Stimulated activated CD8-positive, alpha-beta memory T cell treated with anti-CD3 and anti-CD28 coated beads, Interleukin-4, amount 100 ng/mL, for 48 hours (primary cell): ENCODE data around the gene DR1.
A peak's percentile ranks its signal among the peaks of the same experiment; 100 is the strongest.
"Not testable (repeated sequence)": the region's sequence is repeated elsewhere in the genome, so short reads cannot be mapped to it uniquely, and the experiment has no call there.

ENCODE experiments used
- DNase-seq: peaks from one replicate; pipeline ENCODE4 v3.0.0-alpha.2; 2020

DR1 gene

DNA sequence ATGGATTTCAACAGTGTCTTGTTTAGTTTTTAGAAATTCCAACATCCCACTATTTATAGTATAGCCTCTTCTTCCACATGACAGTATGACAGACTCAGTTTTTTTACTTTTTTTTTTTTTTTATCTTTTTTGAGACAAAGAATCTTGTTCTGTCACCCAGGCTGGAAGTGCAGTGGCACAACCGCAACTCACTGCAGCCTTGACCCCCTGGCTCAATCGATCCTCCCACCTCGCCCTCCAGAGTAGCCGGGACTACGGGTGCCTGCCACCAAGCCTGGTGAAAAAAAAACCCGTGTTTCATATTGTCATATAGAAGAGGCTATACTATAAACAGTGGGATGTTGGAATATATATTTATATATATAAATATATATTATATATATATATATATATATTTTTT is 1.2 kb upstream of the DR1 start:
- no peak for DNase-seq

DNA sequence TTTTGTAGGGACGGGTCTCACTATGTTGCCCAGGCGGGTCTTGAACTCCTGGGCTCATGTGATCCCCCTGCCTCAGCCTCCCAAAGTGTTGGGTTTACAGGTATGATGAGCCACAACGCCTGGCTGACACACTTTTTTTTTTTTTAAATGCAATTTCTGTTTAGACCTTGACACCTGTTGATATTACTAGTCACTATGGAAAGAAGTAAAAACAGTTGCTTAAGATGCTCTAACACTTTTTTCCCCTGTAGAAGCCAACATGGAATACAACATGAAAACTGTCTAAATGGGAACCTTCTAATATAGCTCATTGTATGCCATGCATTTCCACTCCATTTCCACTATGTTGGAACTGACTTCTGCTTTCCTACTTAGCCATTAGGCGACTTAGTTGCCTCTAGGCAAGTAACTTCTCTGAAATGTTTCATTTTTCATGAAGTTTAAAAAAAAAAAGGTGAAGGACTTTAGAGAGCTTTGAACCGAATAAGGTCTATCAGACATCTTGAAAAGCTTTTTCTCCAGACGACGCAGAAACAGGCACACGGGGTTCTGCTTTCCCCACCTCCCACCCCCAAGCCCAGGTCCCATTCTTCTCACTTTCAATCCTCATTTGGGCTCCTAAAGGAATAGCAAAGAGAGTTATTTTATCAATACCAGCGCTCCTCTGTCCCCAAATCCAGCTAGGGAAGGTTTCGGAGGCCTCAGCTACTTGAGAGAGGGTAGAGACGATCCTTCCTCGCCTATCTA is 648 bp upstream of the DR1 start:
- no peak for DNase-seq

DNA sequence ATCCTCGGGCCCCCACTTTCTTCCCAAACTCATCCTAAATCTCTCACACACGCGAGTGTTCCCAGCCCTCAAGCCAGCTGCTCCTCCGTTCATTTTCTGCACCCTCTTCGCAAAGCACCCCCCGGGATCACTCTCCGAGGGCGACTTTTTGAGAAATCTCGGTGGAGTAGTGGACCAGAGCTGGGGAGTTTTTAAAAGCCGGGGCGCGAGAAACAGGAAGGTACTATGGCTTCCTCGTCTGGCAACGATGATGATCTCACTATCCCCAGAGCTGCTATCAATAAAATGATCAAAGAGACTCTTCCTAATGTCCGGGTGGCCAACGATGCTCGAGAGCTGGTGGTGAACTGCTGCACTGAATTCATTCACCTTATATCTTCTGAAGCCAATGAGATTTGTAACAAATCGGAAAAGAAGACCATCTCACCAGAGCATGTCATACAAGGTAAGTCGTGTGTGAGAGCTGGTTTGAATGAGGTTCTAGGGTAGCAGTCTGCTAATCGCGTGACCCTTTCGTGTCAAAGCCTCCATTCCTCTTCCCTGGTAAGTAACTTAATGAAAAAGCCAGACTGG is 800 bp downstream of the DR1 start:
- DNase-seq, result peak; percentile 56

GRCh38 chr1:93347334-93347899 is 1.7 kb downstream of the DR1 start:
- DNase-seq, result no peak

DNA sequence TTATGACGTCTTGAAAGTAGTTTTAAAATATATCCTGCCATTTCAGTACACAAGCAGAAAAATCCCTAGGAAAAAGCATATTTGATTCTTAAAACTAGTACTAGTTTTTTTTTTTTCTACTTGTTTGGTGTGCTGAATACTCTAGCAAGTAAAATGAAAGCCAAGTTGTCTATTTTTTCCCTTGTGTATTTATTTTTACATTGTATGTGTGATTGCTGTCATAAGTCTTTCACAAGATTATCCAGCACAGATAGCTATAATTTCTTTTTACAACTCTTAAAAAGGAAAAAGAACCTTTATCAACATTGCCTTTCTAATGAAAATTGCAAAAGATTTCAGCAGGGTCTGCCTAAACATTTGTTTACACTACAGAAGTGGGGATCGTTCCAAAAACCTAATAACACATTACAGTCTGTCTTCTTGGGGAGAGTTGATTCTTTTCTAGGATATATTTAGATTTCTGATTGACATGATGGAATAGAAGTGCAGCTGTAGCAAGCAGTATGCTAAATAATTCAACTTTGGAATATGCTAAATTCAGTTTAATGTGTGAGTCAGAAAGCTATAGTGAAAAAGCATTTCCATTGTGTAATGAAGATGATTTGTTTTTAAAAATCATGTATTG is 2.5 kb downstream of the DR1 start:
- DNase-seq, result no peak

DNA sequence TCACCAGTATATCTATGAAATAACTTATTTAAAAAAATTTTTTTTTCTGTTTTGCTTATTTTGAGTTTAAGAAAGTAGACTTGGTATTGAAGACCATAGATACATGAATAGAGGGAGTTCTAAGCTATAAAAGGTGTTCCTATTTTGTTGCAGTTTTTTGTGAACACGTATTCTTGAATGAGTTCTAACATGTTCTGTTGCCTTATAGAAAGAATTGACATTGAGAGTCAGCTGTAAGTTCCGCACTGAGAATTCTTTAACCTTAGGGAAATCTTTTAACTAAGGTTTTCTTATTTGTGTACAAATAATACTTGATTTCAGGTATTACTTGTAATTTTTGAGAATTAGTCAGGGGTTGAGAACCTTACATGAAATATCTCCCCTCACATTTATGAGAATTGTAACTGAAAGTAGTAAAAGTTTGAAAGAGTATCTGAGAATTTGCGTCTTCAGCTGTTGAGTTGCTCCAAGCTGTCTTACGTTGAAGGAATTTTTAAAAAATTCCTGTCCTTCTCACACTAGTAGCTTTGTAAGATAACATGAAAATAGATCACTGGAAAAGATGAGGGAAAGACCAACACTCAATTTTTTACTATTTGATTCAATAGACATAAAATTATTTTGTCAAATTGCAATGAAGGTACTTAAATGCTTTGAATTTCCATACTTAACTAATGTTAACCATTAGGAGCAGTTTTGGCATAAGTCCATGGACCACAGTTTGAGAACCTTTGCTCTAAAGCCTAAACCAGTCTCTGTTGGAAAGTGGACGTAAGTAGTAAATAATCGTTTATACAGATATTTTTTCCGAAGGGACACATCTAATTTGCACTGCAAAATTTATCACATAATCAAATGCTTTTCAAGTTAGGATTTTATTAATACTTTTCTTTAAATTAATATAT is 3.8 kb downstream of the DR1 start:
- no peak for DNase-seq

GRCh38 chr1:93350322-93350721 is 4.6 kb downstream of the DR1 start:
- no peak for DNase-seq

DNA sequence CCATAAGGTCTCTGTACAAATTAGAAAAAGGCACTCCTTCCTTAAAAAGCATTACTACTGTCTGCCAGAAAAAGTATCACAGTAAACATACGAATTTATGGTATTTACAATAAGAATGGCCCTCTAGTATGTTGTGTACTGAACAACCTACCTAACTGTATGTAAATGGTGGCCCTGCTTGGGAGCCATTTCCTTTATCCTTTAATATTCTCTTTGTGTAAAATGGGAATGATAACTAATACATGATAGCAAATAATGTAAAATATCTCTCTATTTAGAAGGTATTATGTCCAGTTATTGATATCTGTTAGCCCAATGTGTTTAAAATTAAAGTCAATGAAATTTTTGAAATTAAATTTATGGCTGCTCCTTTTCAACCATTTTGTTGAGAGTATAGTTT is 5.2 kb downstream of the DR1 start:
- no peak for DNase-seq

DNA sequence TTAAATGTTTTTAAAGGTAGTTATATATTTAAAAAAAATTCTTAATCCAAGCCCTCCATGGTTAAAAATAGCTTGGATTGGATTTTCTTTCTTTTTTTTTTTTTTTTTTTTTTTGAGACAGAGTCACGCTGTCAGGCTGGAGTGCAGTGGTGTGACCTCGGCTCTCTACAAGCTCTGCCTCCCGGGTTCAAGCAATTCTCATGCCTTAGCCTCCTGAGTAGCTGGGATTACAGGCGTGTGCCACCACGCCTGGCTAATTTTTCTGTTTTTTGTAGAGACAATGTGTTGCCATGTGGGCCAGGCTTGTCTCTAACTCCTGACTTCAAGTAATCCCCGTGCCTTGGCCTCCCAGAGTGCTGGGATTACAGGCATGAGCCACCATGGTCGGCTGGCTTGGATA is 5.6 kb downstream of the DR1 start:
- DNase-seq, result not testable (repeated sequence)

- DNase-seq, result no peak
Measured at GRCh38 chr1:93352376-93352775, 6.7 kb downstream of the DR1 start.

- DNase-seq, result no peak
Measured at GRCh38 chr1:93353286-93353685, 7.6 kb downstream of the DR1 start.

- DNase-seq, result no peak
Measured at GRCh38 chr1:93354749-93355148, 9.0 kb downstream of the DR1 start.

- no peak for DNase-seq
Measured at GRCh38 chr1:93357242-93357641, 11.5 kb downstream of the DR1 start.

- DNase-seq, result no peak
Measured at GRCh38 chr1:93358293-93358692, 12.6 kb downstream of the DR1 start.

DNA sequence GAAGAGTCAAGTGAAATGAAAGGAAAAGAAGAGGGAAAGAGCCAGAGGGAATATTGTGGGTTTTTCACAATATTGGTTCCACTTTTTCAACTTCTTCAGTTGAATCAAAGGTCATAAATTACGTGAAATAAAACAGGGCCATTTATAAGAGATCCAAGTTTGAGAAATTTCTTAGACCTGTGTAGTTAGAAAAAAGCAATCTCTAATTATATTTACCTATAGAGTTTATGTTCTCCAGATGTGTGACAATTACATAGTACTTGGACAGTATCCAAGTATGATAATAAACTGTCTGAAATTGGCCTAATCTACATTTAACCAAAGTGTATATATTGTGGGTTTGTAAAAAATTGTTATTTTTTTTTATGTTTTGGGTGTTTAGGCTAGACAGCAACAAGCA is 14.4 kb downstream of the DR1 start:
- no peak for DNase-seq

DNA sequence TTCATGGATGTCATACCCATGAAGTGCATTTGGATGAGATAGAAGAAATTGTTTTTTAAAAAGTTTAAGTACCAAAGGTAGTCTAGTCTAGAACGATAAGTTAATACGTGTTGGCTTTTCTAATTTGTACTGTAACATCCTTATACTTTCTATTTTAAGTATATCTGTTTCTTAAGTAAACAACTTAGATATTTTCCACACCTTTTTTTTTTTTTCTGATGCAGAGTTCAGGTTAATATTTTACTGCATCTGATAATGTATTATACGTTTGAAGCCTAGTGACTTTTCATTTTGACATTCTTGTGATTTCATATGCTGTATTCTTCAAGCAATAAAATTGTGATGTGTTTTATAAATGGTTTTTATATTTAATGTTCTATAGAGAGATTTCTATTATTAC is 16.5 kb downstream of the DR1 start:
- DNase-seq, result no peak

DNA sequence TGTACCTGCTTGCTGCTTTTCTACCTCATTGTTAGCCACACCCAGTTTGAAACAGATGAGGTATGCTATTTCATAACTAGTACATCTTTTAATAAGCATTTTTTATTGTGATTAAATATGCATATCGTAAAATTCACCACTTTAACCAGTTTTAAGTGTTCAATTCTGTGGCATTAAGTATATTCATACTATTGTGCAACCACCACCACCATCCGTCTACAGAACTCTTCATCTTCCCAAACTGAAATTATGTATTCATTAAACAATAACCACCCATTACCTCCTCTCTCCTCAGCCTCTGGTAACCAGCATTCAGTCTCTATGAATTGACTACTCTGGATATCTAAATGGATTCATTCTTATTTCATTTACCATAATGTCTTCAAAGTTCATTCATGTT is 20.1 kb downstream of the DR1 start:
- no peak for DNase-seq

DNA sequence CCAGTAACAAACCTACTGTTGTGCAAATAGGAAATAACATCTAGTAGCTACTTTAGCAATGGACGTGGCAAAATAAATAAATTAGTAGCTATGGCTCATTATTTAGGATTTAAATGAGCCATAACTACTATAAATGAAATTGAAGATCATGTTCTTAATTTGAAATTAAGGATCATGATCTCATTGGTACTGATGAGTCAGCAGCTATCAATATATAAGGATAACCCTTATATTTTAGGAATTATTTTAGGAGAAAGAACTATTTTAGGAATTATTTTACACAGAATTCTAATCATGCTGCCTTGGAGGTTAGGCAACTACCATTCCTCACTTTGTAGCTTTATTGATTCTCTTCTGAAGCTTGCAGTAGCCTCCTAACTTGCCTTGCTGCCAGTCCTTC is 24.0 kb downstream of the DR1 start:
- no peak for DNase-seq

DNA sequence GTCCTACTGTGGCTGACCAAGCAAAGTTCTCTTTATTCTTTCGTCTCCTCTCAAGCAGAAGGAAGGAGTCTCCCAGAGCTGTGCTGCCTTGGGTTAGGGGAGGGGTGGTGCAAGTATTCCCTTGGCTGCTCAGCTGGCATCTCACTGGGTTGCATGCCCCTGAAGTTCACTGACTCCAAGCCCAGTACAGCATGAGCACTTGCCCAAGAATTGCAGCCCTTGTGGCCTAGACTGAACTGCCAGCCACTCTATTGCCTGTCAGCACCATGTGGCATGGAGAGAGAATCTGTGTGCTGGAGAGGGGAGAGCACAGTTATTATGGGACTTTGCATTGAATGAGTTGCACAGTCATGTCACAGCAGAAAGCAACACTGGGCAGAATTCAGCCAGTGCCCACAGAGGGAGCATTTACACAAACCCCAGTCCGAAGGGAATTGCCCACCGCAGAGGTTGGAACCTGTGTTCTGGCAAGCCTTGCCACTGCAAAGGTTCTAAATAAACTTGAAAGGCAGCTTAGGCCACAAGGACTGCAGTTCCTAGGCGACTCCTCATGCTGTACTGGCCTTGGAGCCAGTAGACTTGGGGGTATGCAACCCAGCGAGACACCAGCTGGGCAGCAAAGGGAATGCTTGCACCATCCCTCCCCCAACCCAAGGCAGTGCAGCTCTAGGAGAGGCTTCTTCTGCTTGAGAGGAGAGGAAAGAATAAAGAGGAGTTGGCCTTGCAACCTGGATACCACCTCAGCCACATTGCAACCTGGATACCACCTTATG is 28.8 kb downstream of the DR1 start:
- DNase-seq, result no peak

DNA sequence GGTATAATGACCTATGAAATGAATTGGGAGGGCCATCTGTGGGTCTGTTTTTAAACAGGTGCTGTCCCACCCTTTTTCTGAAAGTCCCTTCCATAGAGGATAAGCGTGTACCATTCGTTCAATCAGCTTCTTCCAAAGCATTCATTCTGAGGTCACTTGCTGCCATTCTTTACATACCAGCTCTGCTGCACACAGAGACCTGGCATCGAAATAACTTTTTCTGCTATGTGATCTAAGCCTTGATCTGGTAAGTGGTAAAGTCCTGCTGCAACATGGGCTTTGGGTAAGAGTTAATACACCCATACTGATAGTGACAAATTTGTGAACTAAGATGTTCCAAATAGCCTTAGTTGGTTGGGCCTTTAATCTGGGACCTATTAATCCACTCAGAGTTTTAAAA is 38.9 kb downstream of the DR1 start:
- no peak for DNase-seq

GRCh38 chr1:93386268-93386667 is 40.6 kb downstream of the DR1 start:
- not testable (repeated sequence) for DNase-seq

GRCh38 chr1:93394514-93394913 is 48.8 kb downstream of the DR1 start:
- DNase-seq, result no peak
